ENCODE measurements around the gene APC2. TPM values are rescaled to one million over a fixed set of nuclear protein-coding genes. Genes with fewer than 3 reads are reported as not detected.

The APC2 gene
- total RNA-seq, 1 donor, result 0.27 TPM

DNA sequence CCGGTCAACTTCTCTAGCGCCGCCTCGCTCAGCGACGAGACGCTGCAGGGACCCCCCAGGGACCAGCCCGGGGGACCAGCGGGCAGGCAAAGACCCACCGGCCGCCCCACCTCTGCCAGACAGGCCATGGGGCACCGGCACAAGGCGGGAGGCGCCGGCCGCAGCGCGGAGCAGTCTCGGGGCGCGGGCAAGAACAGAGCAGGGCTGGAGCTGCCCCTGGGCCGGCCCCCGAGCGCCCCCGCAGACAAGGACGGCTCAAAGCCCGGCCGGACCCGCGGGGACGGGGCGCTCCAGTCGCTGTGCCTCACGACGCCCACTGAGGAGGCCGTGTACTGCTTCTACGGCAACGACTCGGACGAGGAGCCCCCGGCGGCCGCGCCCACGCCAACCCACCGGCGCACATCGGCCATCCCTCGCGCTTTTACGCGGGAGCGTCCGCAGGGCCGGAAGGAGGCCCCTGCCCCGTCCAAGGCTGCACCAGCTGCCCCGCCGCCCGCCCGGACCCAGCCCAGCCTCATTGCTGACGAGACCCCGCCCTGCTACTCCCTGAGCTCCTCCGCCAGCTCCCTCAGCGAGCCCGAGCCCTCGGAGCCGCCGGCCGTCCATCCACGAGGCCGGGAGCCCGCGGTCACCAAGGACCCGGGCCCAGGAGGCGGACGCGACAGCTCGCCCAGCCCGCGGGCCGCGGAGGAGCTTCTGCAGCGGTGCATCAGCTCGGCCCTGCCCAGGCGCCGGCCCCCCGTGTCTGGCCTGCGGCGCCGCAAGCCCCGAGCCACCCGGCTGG lies 17.8 kb downstream of the APC2 start:
- TF ChIP-seq, protein P1, sequence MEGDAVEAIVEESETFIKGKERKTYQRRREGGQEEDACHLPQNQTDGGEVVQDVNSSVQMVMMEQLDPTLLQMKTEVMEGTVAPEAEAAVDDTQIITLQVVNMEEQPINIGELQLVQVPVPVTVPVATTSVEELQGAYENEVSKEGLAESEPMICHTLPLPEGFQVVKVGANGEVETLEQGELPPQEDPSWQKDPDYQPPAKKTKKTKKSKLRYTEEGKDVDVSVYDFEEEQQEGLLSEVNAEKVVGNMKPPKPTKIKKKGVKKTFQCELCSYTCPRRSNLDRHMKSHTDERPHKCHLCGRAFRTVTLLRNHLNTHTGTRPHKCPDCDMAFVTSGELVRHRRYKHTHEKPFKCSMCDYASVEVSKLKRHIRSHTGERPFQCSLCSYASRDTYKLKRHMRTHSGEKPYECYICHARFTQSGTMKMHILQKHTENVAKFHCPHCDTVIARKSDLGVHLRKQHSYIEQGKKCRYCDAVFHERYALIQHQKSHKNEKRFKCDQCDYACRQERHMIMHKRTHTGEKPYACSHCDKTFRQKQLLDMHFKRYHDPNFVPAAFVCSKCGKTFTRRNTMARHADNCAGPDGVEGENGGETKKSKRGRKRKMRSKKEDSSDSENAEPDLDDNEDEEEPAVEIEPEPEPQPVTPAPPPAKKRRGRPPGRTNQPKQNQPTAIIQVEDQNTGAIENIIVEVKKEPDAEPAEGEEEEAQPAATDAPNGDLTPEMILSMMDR (IDR thresholded peaks at IDR 0.05; ENCODE audit: insufficient read depth, low read length), result no peak
- H3K4me3 ChIP-seq (ENCODE audit: low read depth, low read length), result no peak overlapping the region
- DNase-seq (ENCODE audit: low read depth), result no peak

DNA sequence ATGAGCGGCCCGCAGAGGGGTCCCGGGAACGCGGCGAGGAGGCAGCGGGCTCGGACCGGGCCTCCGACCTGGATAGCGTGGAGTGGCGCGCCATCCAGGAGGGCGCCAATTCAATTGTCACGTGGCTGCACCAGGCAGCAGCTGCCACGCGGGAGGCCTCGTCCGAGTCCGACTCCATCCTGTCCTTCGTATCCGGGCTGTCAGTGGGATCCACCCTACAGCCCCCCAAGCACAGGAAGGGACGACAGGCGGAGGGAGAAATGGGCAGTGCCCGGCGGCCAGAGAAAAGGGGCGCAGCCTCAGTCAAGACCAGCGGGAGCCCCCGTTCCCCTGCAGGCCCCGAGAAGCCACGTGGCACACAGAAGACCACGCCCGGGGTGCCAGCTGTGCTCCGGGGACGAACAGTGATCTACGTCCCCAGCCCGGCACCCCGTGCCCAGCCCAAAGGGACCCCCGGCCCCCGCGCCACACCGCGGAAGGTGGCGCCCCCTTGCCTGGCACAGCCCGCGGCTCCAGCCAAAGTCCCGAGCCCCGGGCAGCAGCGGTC lies 18.4 kb downstream of the APC2 start:
- DNase-seq (ENCODE audit: low read depth), result no peak
- peak overlapping the region; percentile 39 for H3K4me3 ChIP-seq (ENCODE audit: low read depth, low read length)
- TF ChIP-seq, protein P1 (IDR thresholded peaks at IDR 0.05; ENCODE audit: insufficient read depth, low read length), result no peak

- TF ChIP-seq, protein P1 (IDR thresholded peaks at IDR 0.05; ENCODE audit: insufficient read depth, low read length), result no peak
- H3K4me3 ChIP-seq (ENCODE audit: low read depth, low read length), result peak overlapping the region; percentile 39
- DNase-seq (ENCODE audit: low read depth), result peak; percentile 41
Measured at GRCh38 chr19:1468821-1469254, 18.9 kb downstream of the APC2 start.

GRCh38 chr19:1469255-1470054 lies 19.5 kb downstream of the APC2 start:
- no peak for DNase-seq (ENCODE audit: low read depth)
- TF ChIP-seq, protein P1 (IDR thresholded peaks at IDR 0.05; ENCODE audit: insufficient read depth, low read length), result no peak
- H3K4me3 ChIP-seq (ENCODE audit: low read depth, low read length), result peak overlapping the region; percentile 57

DNA sequence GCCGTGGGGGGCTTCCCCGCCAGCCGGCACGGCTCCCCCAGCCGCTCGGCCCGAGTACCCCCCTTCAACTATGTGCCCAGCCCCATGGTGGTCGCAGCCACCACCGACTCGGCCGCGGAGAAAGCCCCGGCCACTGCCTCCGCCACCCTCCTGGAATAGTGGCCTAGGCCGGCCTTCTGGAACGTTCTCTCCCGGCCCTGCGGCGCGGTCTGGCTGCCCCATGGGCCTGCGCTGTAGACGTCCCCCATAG lies 20.1 kb downstream of the APC2 start:
- TF ChIP-seq, protein P1 (IDR thresholded peaks at IDR 0.05; ENCODE audit: insufficient read depth, low read length), result no peak
- DNase-seq (ENCODE audit: low read depth), result no peak
- H3K4me3 ChIP-seq (ENCODE audit: low read depth, low read length), result peak overlapping the region; percentile 57

DNA sequence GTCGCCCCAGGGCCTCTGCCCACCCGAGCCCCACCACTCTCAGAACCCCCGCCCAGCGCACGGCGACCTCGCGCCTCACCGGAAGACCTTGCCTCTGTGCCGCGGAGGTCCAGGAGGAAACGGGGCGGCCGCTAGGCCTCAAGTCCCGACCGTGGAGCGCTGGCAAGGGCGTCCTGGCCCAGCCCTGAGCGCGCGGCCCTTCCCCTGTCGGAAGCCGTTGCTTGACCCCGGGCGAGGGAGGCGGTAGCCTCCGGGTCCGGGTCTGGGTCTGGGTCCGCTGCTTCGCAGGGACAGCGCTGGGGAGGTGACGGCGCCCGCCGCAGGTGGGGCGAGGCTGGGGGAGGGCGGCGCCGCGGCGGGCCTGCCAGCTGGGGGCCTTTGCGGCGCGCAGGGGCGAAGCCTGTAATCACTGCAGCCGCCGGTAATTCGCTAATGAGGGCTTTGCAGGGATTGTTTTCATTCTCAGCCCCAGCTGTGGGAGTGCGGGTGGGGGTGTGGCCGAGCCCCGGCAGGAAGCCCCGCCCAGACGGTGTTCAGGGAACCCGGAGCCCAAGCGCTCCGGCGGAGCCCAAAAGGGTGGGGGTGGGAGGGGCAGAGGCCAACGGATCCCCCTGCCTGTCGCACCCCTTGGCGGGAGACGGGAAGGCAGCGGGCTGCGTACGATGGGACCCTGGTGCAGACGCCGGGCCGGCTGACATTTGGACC lies 20.5 kb downstream of the APC2 start:
- TF ChIP-seq, protein P1 (IDR thresholded peaks at IDR 0.05; ENCODE audit: insufficient read depth, low read length), result no peak
- no peak for DNase-seq (ENCODE audit: low read depth)
- H3K4me3 ChIP-seq (ENCODE audit: low read depth, low read length), result peak overlapping the region; percentile 57

Measured in fibroblast of the aortic adventitia (primary cell).